MM.1S (cell line): Measurements from ENCODE around the gene BANK1.

Experiments used
- CTCF ChIP-seq: fragments of 300-600 bp; sonication (generic); IDR thresholded peaks from 2 replicates; pipeline ENCODE4 v1.5.1; 2016; ENCODE audit warnings: antibody characterized with exemption, low read length, mixed read lengths
- EZH2 ChIP-seq: fragments of 300-600 bp; sonication (generic); optimal IDR thresholded peaks from 2 replicates; pipeline ENCODE3; 2017; ENCODE audit warnings: low read depth, mild to moderate bottlenecking, antibody characterized with exemption, low read length, mixed read lengths
- EZH2phosphoT487 ChIP-seq: fragments of 300-600 bp; sonication (generic); IDR thresholded peaks from 2 replicates; pipeline ENCODE4 v1.6.1; 2018; ENCODE audit warnings: antibody characterized with exemption, low read length

- TF ChIP-seq CTCF, result no peak
- TF ChIP-seq EZH2, result no peak
- TF ChIP-seq EZH2phosphoT487, result no peak
These were observed 201.9 kb downstream of the BANK1 start for GRCh38 chr4:101992446-101992845.
